IMR-90 (cell line): ENCODE measurements around the gene TMEM97. TPM values are rescaled to one million over a fixed set of nuclear protein-coding genes. Genes with fewer than 3 reads are reported as not detected.

Source experiments
- ATAC-seq: fragments of 200-7000 bp; cut with Tn5 transposase; 2 replicates; pipeline ENCODE4 v1.9.1; 2020; ENCODE audit warnings: low read depth, mild to moderate bottlenecking, moderate library complexity
- BruUV-seq: library from RNA; stranded (reverse); fragments of 400-500 nt; replicated peaks from 2 replicates; lab custom pipeline; 2021; lab: Mats Ljungman, UMichigan
- CTCF ChIA-PET: fragments of 300-600 bp; formaldehyde crosslinking; extraction: SDS; loops from one replicate; lab custom pipeline; 2021; ENCODE audit warnings: antibody characterized with exemption; lab: Yijun Ruan, JAX
- POLR2A ChIA-PET: fragments of 300-600 bp; sonication (Branson Sonifier 250); formaldehyde crosslinking; loops from one replicate; lab custom pipeline; 2022; ENCODE audit warnings: antibody characterized with exemption; ENCODE audit not compliant: unreplicated experiment; lab: Charles Lee
- DNase-seq: peaks from one replicate; pipeline ENCODE4 v3.0.0; 2013
- H2AFZ ChIP-seq: replicated peaks from 2 replicates; pipeline ENCODE3; 2013; ENCODE audit warnings: low read length, mild to moderate bottlenecking; ENCODE audit not compliant: poor library complexity
- H2AK5ac ChIP-seq: 2 replicates; pipeline ENCODE4 v1.6.1; 2013; ENCODE audit warnings: low read depth, low read length, inconsistent platforms
- H2AK9ac ChIP-seq: replicated peaks from 2 replicates; pipeline ENCODE3; 2013; ENCODE audit warnings: mild to moderate bottlenecking, low read depth, low read length, moderate library complexity; ENCODE audit not compliant: poor library complexity
- H2BK120ac ChIP-seq: 2 replicates; pipeline ENCODE4 v1.6.1; 2013; ENCODE audit warnings: low read depth, low read length, inconsistent platforms
- H2BK15ac ChIP-seq: 3 replicates; pipeline ENCODE4 v1.6.1; 2013; ENCODE audit warnings: low read depth, low read length, inconsistent platforms
- H2BK20ac ChIP-seq: 2 replicates; pipeline ENCODE4 v1.6.1; 2013; ENCODE audit warnings: low read depth, mild to moderate bottlenecking, inconsistent platforms, low read length, moderate library complexity
- H2BK5ac ChIP-seq: 2 replicates; pipeline ENCODE4 v1.6.1; 2013; ENCODE audit warnings: mild to moderate bottlenecking, low read depth, low read length, inconsistent platforms; ENCODE audit not compliant: poor library complexity, severe bottlenecking
- H3K14ac ChIP-seq: replicated peaks from 2 replicates; pipeline ENCODE4 v1.6.1; 2013; ENCODE audit warnings: low read depth, low read length, inconsistent platforms
- H3K18ac ChIP-seq: 2 replicates; pipeline ENCODE4 v1.6.1; 2013; ENCODE audit warnings: low read depth, low read length, control low read depth
- H3K23ac ChIP-seq: 2 replicates; pipeline ENCODE4 v1.6.1; 2013; ENCODE audit warnings: low read depth, low read length, inconsistent platforms
- H3K27ac ChIP-seq: 2 replicates; pipeline ENCODE4 v1.5.1; 2013; ENCODE audit warnings: mild to moderate bottlenecking, control low read depth, low read length; ENCODE audit not compliant: insufficient read depth
- H3K27me3 ChIP-seq: 2 replicates; pipeline ENCODE4 v1.6.1; 2013; ENCODE audit warnings: low read length; ENCODE audit not compliant: control insufficient read depth, insufficient read depth
- H3K36me3 ChIP-seq: 2 replicates; pipeline ENCODE4 v1.6.1; 2013; ENCODE audit warnings: low read length, mixed read lengths; ENCODE audit not compliant: control insufficient read depth, insufficient read depth
- H3K4ac ChIP-seq: 2 replicates; pipeline ENCODE4 v1.6.1; 2013; ENCODE audit warnings: low read depth, low read length, inconsistent platforms
- H3K4me1 ChIP-seq: 2 replicates; pipeline ENCODE4 v1.6.1; 2013; ENCODE audit warnings: low read length, mixed read lengths; ENCODE audit not compliant: control insufficient read depth, insufficient read depth
- H3K4me2 ChIP-seq: 2 replicates; pipeline ENCODE4 v1.6.1; 2013; ENCODE audit warnings: low read depth, mild to moderate bottlenecking, control low read depth, low read length, moderate library complexity
- H3K4me3 ChIP-seq: 2 replicates; pipeline ENCODE4 v1.5.1; 2013; ENCODE audit warnings: low read depth, mild to moderate bottlenecking, control low read depth, low read length, moderate library complexity; ENCODE audit not compliant: insufficient read depth
- H3K56ac ChIP-seq: 2 replicates; pipeline ENCODE4 v1.6.1; 2013; ENCODE audit warnings: low read length, inconsistent platforms; ENCODE audit not compliant: insufficient read depth; ENCODE audit errors: extremely low read depth
- H3K79me1 ChIP-seq, 2 experiments: 2 replicates each; pipeline ENCODE4 v1.6.1; 2013; ENCODE audit warnings: low read length in 2 of 2, inconsistent platforms in 1 of 2, low read depth in 1 of 2
- H3K9ac ChIP-seq: 2 replicates; pipeline ENCODE4 v1.6.1; 2013; ENCODE audit warnings: low read depth, low read length, control low read depth
- H3K9me1 ChIP-seq: 2 replicates; pipeline ENCODE4 v1.6.1; 2013; ENCODE audit warnings: low read length, inconsistent platforms; ENCODE audit not compliant: insufficient read depth
- H3K9me3 ChIP-seq: 2 replicates; pipeline ENCODE4 v1.6.1; 2013; ENCODE audit warnings: low read length; ENCODE audit not compliant: control insufficient read depth, insufficient read depth
- H4K20me1 ChIP-seq: 2 replicates; pipeline ENCODE4 v1.6.1; 2013; ENCODE audit warnings: low read length, inconsistent platforms; ENCODE audit not compliant: insufficient read depth
- H4K5ac ChIP-seq: 2 replicates; pipeline ENCODE4 v1.6.1; 2013; ENCODE audit warnings: mild to moderate bottlenecking, low read depth, low read length, control low read depth
- H4K8ac ChIP-seq, 2 experiments: 2 replicates each; pipeline ENCODE4 v1.6.1; 2013; ENCODE audit warnings: low read depth in 2 of 2, low read length in 2 of 2, control low read depth in 1 of 2, inconsistent platforms in 1 of 2
- H4K91ac ChIP-seq: 2 replicates; pipeline ENCODE4 v1.6.1; 2013; ENCODE audit warnings: low read depth, low read length, inconsistent platforms; ENCODE audit not compliant: insufficient read depth
- BHLHE40 ChIP-seq: fragments of 150-350 bp; IDR thresholded peaks from 2 replicates; pipeline ENCODE4 v1.6.1; 2016; ENCODE audit warnings: mild to moderate bottlenecking, low read depth, low read length
- CEBPB ChIP-seq: IDR thresholded peaks from 2 replicates; pipeline ENCODE4 v1.6.1; 2012; ENCODE audit warnings: low read depth, low read length, improper control_type of control experiment
- CHD1 ChIP-seq: IDR thresholded peaks from 2 replicates; pipeline ENCODE4 v1.6.1; 2012; ENCODE audit warnings: low read depth, low read length, improper control_type of control experiment
- FOS ChIP-seq: fragments of 150-350 bp; IDR thresholded peaks from 2 replicates; pipeline ENCODE4 v1.6.1; 2016; ENCODE audit warnings: low read depth, low read length
- MAFK ChIP-seq: IDR thresholded peaks from 2 replicates; pipeline ENCODE4 v1.6.1; 2012; ENCODE audit warnings: low read depth, low read length, improper control_type of control experiment
- MAZ ChIP-seq: IDR thresholded peaks from 2 replicates; pipeline ENCODE4 v1.6.1; 2012; ENCODE audit warnings: low read depth, mild to moderate bottlenecking, low read length, improper control_type of control experiment, moderate library complexity, borderline replicate concordance
- MXI1 ChIP-seq: IDR thresholded peaks from 2 replicates; pipeline ENCODE4 v1.6.1; 2012; ENCODE audit warnings: low read depth, mild to moderate bottlenecking, low read length, moderate library complexity, borderline replicate concordance
- NFE2L2 ChIP-seq: fragments of 150-350 bp; IDR thresholded peaks from 2 replicates; pipeline ENCODE4 v1.6.1; 2016; ENCODE audit warnings: low read depth, mild to moderate bottlenecking, low read length
- POLR2A ChIP-seq: IDR thresholded peaks from 2 replicates; pipeline ENCODE4 v1.6.1; 2012; ENCODE audit warnings: mild to moderate bottlenecking, low read depth, low read length
- RAD21 ChIP-seq: IDR thresholded peaks from 2 replicates; pipeline ENCODE4 v1.6.1; 2012; ENCODE audit warnings: low read length, improper control_type of control experiment
- RCOR1 ChIP-seq: IDR thresholded peaks from 2 replicates; pipeline ENCODE4 v1.6.1; 2012; ENCODE audit warnings: mild to moderate bottlenecking, low read length, improper control_type of control experiment; ENCODE audit not compliant: insufficient replicate concordance
- RFX5 ChIP-seq: IDR thresholded peaks from 2 replicates; pipeline ENCODE4 v1.8.0; 2012; ENCODE audit warnings: low read depth, mild to moderate bottlenecking, low read length, moderate library complexity
- SMC3 ChIP-seq: fragments of 150-350 bp; IDR thresholded peaks from 2 replicates; pipeline ENCODE4 v1.6.1; 2016; ENCODE audit warnings: low read depth, mild to moderate bottlenecking, antibody characterized with exemption, low read length, moderate library complexity
- WGBS, 2 experiments: methylation state at CpG; one replicate each; pipeline versions ENCODE4 v1.1.5 to v1.1.7; 2013; ENCODE audit warnings: missing lambda C conversion rate in 2 of 2; ENCODE audit not compliant: insufficient read length in 1 of 2; ENCODE audit errors: extremely low coverage in 2 of 2; 5-methylcytosine and 5-hydroxymethylcytosine counted together
- dilution Hi-C: fragments of 300-500 bp; cut with HindIII; formaldehyde crosslinking; loops from one replicate; pipeline ENCODE4 v1.14.3; 2018; ENCODE audit warnings: low sequenced_read_pairs; ENCODE audit not compliant: unreplicated experiment
- in situ Hi-C: fragments of 300-500 bp; cut with MboI; formaldehyde crosslinking; loops from 3 replicates; pipeline ENCODE4 v1.14.3; 2019; ENCODE audit warnings: low sequenced_read_pairs, inconsistent platforms, mixed read lengths
- intact Hi-C: fragments of 100-400 bp; cut with micrococcal nuclease; formaldehyde crosslinking; loops from 2 replicates; pipeline ENCODE4 v1.10.0; 2022
- polyA plus RNA-seq, 3 experiments: library from polyadenylated mRNA; depleted of rRNA; stranded (reverse); fragments of >200 nt; gene quantifications; 2 replicates each; pipeline ENCODE4 v1.2.3, GENCODE V29; 2012; ENCODE audit warnings: low replicate concordance in 1 of 3
- total RNA-seq: library from RNA; depleted of rRNA; stranded (reverse); fragments of >200 nt; gene quantifications from 2 replicates; pipeline ENCODE4 v1.2.3, GENCODE V29; 2012
- TF ChIP-seq, protein P1 (sequence below): conservative IDR thresholded peaks from 2 replicates; pipeline ENCODE4 v1.5.1; 2012; ENCODE audit warnings: mild to moderate bottlenecking, low read depth, low read length, improper control_type of control experiment
- TF ChIP-seq, protein P2 (sequence below): fragments of 150-350 bp; IDR thresholded peaks from 2 replicates; pipeline ENCODE4 v1.6.1; 2017; ENCODE audit warnings: mild to moderate bottlenecking, antibody characterized with exemption, low read length, low read depth
- TF ChIP-seq, protein P3 (sequence below): fragments of 150-350 bp; IDR thresholded peaks from 2 replicates; pipeline ENCODE4 v1.6.1; 2016; ENCODE audit warnings: low read depth, mild to moderate bottlenecking, low read length, moderate library complexity, borderline replicate concordance

TMEM97 gene
- total and polyA plus RNA-seq, 2 of the 4 experiments (the other 2 are of a cell fraction), result 12.3 to 21.3 TPM

DNA sequence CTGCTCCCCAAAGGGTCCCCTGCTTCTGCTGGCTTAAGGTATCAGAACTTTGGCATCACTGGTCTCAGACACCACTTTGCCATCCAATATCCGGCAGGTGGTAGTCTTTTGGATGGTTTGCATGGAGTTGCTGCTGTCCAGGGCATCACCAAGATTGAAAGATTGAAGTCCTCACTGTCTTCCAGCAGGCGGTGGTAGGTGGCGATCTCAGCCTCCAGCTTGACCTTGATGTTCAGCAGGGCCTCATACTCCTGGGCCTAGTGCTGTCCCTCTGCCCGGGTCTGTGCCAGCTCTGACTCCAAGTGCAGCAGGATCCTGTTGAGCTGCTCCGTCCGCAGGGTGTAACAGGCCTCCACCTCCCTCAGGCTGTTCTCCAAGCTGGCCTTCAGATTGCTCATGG, 43.0 kb upstream of the TMEM97 start:
- peaks cover 7% of the 10 kb centered on the region; the same call in 1 of the 2 replicates for H3K4me1 ChIP-seq
- no peak overlapping the region for H2BK20ac ChIP-seq
- DNase-seq (no peak), ATAC-seq (no peak)
- whole genome bisulfite sequencing, 2 experiments, result 97% methylated on average over 5 of the region's 6 CpGs; no CpG with 5 or more reads in 1 of the 2 experiments
- intact Hi-C loops (no loop called here), in situ Hi-C loops (no loop called here), dilution Hi-C loops (no loop called here)
- H4K5ac ChIP-seq, result no peak overlapping the region
- no peak overlapping the region for H3K14ac ChIP-seq
- BruUV-seq, result no TSS peak
- TF ChIP-seq NFE2L2, result no peak
- TF ChIP-seq CEBPB, result no peak
- TF ChIP-seq RAD21, result no peak
- TF ChIP-seq MAFK, result no peak
- TF ChIP-seq FOS, result no peak
- TF ChIP-seq CHD1, result no peak
- TF ChIP-seq, protein P1, sequence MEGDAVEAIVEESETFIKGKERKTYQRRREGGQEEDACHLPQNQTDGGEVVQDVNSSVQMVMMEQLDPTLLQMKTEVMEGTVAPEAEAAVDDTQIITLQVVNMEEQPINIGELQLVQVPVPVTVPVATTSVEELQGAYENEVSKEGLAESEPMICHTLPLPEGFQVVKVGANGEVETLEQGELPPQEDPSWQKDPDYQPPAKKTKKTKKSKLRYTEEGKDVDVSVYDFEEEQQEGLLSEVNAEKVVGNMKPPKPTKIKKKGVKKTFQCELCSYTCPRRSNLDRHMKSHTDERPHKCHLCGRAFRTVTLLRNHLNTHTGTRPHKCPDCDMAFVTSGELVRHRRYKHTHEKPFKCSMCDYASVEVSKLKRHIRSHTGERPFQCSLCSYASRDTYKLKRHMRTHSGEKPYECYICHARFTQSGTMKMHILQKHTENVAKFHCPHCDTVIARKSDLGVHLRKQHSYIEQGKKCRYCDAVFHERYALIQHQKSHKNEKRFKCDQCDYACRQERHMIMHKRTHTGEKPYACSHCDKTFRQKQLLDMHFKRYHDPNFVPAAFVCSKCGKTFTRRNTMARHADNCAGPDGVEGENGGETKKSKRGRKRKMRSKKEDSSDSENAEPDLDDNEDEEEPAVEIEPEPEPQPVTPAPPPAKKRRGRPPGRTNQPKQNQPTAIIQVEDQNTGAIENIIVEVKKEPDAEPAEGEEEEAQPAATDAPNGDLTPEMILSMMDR, result no peak
- no peak for TF ChIP-seq MAZ
- no peak for TF ChIP-seq POLR2A
- no peak for TF ChIP-seq MXI1
- TF ChIP-seq SMC3, result no peak
- TF ChIP-seq, protein P2, sequence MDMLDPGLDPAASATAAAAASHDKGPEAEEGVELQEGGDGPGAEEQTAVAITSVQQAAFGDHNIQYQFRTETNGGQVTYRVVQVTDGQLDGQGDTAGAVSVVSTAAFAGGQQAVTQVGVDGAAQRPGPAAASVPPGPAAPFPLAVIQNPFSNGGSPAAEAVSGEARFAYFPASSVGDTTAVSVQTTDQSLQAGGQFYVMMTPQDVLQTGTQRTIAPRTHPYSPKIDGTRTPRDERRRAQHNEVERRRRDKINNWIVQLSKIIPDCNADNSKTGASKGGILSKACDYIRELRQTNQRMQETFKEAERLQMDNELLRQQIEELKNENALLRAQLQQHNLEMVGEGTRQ, result no peak
- TF ChIP-seq RFX5, result no peak
- TF ChIP-seq, protein P3, sequence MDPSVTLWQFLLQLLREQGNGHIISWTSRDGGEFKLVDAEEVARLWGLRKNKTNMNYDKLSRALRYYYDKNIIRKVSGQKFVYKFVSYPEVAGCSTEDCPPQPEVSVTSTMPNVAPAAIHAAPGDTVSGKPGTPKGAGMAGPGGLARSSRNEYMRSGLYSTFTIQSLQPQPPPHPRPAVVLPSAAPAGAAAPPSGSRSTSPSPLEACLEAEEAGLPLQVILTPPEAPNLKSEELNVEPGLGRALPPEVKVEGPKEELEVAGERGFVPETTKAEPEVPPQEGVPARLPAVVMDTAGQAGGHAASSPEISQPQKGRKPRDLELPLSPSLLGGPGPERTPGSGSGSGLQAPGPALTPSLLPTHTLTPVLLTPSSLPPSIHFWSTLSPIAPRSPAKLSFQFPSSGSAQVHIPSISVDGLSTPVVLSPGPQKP, result no peak
- no peak for TF ChIP-seq BHLHE40
- no peak for TF ChIP-seq RCOR1
- no peak overlapping the region for H2AFZ ChIP-seq
- no peak overlapping the region for H2BK15ac ChIP-seq
- ChIA-PET CTCF (no interaction called here), POLR2A (no interaction called here)
- no peaks in the 10 kb centered on the region for H3K36me3 ChIP-seq
- H2AK5ac ChIP-seq, result no peak overlapping the region
- no peak overlapping the region for H4K8ac ChIP-seq
- no peak overlapping the region for H3K56ac ChIP-seq
- no peak overlapping the region for H3K4me2 ChIP-seq
- H3K9me3 ChIP-seq, result no peaks in the 10 kb centered on the region
- H3K27ac ChIP-seq, result no peak overlapping the region
- no peak overlapping the region for H2BK5ac ChIP-seq
- peaks cover 24% of the 10 kb centered on the region for H3K27me3 ChIP-seq
- no peak overlapping the region for H3K4ac ChIP-seq
- H2BK120ac ChIP-seq, result no peak overlapping the region
- H3K79me1 ChIP-seq, result no peaks in the 10 kb centered on the region
- H3K9ac ChIP-seq, result no peak overlapping the region
- no peak overlapping the region for H3K23ac ChIP-seq
- no peak overlapping the region for H3K18ac ChIP-seq
- H3K9me1 ChIP-seq, result no peaks in the 10 kb centered on the region
- H4K20me1 ChIP-seq, result no peaks in the 10 kb centered on the region
- H4K91ac ChIP-seq, result no peak overlapping the region
- no peak overlapping the region for H2AK9ac ChIP-seq
- H3K4me3 ChIP-seq, result no peak overlapping the region
